Lower leg skin (tissue), 3 donors: ENCODE data around the gene INTS4.
"Not testable (repeated sequence)": the region's sequence is repeated elsewhere in the genome, so short reads cannot be mapped to it uniquely, and the experiment has no call there.

ENCODE experiments used
- CTCF ChIP-seq, 3 donors: fragments of 450-650 bp; IDR thresholded peaks; one replicate each; pipeline ENCODE4 v1.5.1; 2016; ENCODE audit warnings: antibody characterized with exemption in 3 of 3, mild to moderate bottlenecking in 3 of 3, moderate library complexity in 2 of 3
- POLR2A ChIP-seq, 2 donors: fragments of 450-650 bp; IDR thresholded peaks; one replicate each; pipeline ENCODE4 v1.6.1; 2016 to 2017; ENCODE audit warnings: antibody characterized with exemption in 2 of 2, mild to moderate bottlenecking in 1 of 2, moderate library complexity in 1 of 2

- TF ChIP-seq CTCF, POLR2A (IDR thresholded peaks at IDR 0.05): not testable (repeated sequence)
Measured at GRCh38 chr11:77986456-77986855, 8.0 kb downstream of the INTS4 start.
